Measurements from ENCODE around the gene CREB3. TPM values are rescaled to one million over a fixed set of nuclear protein-coding genes. Genes with fewer than 3 reads are reported as not detected.

The CREB3 gene
- total RNA-seq, 1 donor from 2014 or later, result 41.9 TPM

DNA sequence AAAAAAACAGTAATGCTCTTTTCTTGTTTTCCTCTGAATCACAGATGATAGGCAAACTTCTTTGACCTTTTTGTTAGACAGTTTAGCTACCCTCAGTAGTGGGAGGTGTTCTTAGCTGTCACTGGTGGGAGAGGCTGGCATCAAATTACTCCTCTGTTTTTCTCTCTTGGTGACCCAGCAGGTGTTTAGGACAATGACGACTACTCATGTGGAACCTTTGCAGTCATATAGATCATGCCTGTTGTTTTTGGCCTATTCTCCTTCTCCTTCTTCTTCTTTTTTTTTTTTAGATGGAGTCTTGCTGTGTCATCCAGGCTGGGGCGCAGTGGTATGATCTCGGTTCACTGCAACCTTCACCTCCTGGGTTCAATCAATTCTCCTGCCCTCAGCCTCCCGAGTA, 43.6 kb downstream of the CREB3 start:
- no peak for DNase-seq (ENCODE audit: low spot score)

- DNase-seq (ENCODE audit: low spot score), result no peak
Measured at GRCh38 chr9:35778496-35778895, 46.0 kb downstream of the CREB3 start.

GRCh38 chr9:35781066-35781465, 48.6 kb downstream of the CREB3 start:
- DNase-seq (ENCODE audit: low spot score), result no peak

DNA sequence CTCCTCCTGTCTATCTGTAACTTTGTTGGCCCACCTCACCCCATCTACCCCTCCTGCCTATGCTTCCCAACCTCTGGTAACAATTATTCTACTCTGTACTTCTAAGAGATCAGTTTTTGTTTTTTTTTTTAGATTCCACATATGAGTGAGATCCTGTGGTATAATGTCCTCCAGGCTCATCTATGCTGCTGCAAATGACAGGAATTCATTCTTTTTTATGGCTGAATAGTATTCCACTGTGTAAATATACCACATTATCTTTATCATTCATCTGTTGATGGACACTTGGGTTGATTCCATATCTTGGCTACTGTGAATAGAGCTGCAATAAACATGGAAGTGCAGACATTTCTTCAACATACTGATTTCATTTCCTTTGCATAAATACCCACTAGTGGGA, 51.0 kb downstream of the CREB3 start:
- DNase-seq (ENCODE audit: low spot score), result no peak

Other genes with a start within 250 kb of the CREB3 start
- gene RUSC2, start 242.6 kb upstream of the CREB3 start, total RNA-seq (ENCODE audit: insufficient read depth, low replicate concordance), result 35.9 TPM
- 4.8 TPM for gene TESK1, start 127.4 kb upstream of the CREB3 start, total RNA-seq (ENCODE audit: insufficient read depth, low replicate concordance)
- 2.6 TPM for gene CD72, start 114.3 kb upstream of the CREB3 start, total RNA-seq (ENCODE audit: insufficient read depth, low replicate concordance)
- not detected for gene SIT1, start 81.7 kb upstream of the CREB3 start, total RNA-seq (ENCODE audit: insufficient read depth, low replicate concordance)
- gene RMRP, start 74.6 kb upstream of the CREB3 start, total RNA-seq (ENCODE audit: insufficient read depth, low replicate concordance), result 12,614 TPM
- gene CCDC107, start 74.4 kb upstream of the CREB3 start, total RNA-seq (ENCODE audit: insufficient read depth, low replicate concordance), result 38.0 TPM
- 5.5 TPM for gene ARHGEF39, start 67.5 kb upstream of the CREB3 start, total RNA-seq (ENCODE audit: insufficient read depth, low replicate concordance)
- 13.0 TPM for gene CA9, start 58.7 kb upstream of the CREB3 start, total RNA-seq (ENCODE audit: insufficient read depth, low replicate concordance)
- 2,993 TPM for gene TPM2, start 42.7 kb upstream of the CREB3 start, total RNA-seq (ENCODE audit: insufficient read depth, low replicate concordance)
- gene TLN1, start 471 bp upstream of the CREB3 start, total RNA-seq (ENCODE audit: insufficient read depth, low replicate concordance), result 273 TPM
- gene GBA2, start 16.6 kb downstream of the CREB3 start, total RNA-seq (ENCODE audit: insufficient read depth, low replicate concordance), result 24.3 TPM
- gene RGP1, start 16.6 kb downstream of the CREB3 start, total RNA-seq (ENCODE audit: insufficient read depth, low replicate concordance), result 7.0 TPM
- not detected for gene MSMP, start 21.6 kb downstream of the CREB3 start, total RNA-seq (ENCODE audit: insufficient read depth, low replicate concordance)
- gene NPR2, start 58.9 kb downstream of the CREB3 start, total RNA-seq (ENCODE audit: insufficient read depth, low replicate concordance), result 15.9 TPM
- gene SPAG8, start 79.6 kb downstream of the CREB3 start, total RNA-seq (ENCODE audit: insufficient read depth, low replicate concordance), result 5.1 TPM
- gene HINT2, start 82.4 kb downstream of the CREB3 start, total RNA-seq (ENCODE audit: insufficient read depth, low replicate concordance), result 2.9 TPM
- gene FAM221B, start 96.1 kb downstream of the CREB3 start, total RNA-seq (ENCODE audit: insufficient read depth, low replicate concordance), result 1.2 TPM
- gene TMEM8B, start 96.6 kb downstream of the CREB3 start, total RNA-seq (ENCODE audit: insufficient read depth, low replicate concordance), result 3.9 TPM
- not detected for gene OR13J1, start 137.7 kb downstream of the CREB3 start, total RNA-seq (ENCODE audit: insufficient read depth, low replicate concordance)
- 13.7 TPM for gene HRCT1, start 173.5 kb downstream of the CREB3 start, total RNA-seq (ENCODE audit: insufficient read depth, low replicate concordance)
- gene SPAAR, start 176.8 kb downstream of the CREB3 start, total RNA-seq (ENCODE audit: insufficient read depth, low replicate concordance), result 1.4 TPM
- gene OR2S2, start 225.5 kb downstream of the CREB3 start, total RNA-seq (ENCODE audit: insufficient read depth, low replicate concordance), result not detected